Measurements from ENCODE around the gene PRMT3. TPM values are rescaled to one million over a fixed set of nuclear protein-coding genes. Genes with fewer than 3 reads are reported as not detected.

The PRMT3 gene
- total and polyA plus RNA-seq, 2 of the 4 experiments (the other 2 are of a cell fraction), result 8.8 to 11.3 TPM

DNA sequence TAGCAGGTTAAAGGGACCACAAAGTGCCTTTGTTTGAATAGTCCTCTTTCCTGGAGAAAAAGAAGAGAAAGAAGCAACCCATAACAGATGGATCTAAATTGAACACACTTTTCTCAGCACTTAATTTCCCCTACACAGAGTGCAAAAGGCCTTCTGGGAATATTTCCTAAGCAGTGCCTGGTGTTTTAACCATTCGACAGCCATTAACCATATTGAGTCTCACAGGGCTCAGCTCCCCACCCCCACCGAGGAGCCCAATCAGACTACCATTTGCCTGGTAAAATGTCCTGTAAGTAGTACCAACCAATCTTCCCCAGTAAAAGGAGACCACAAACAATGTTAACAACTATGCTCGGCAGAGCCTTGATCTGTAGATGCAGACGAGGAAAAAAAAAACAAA is 171.2 kb downstream of the PRMT3 start:
- no peaks in the 10 kb centered on the region for H3K4me1 ChIP-seq (ENCODE audit: control insufficient read depth, insufficient read depth, low read length)
- no peak overlapping the region for H4K91ac ChIP-seq (ENCODE audit: insufficient read depth, low read depth, low read length)
- H4K20me1 ChIP-seq (ENCODE audit: insufficient read depth, low read length), result no peaks in the 10 kb centered on the region
- TF ChIP-seq RAD21 (IDR thresholded peaks at IDR 0.05; ENCODE audit: low read length), result no peak
- TF ChIP-seq, protein P1, sequence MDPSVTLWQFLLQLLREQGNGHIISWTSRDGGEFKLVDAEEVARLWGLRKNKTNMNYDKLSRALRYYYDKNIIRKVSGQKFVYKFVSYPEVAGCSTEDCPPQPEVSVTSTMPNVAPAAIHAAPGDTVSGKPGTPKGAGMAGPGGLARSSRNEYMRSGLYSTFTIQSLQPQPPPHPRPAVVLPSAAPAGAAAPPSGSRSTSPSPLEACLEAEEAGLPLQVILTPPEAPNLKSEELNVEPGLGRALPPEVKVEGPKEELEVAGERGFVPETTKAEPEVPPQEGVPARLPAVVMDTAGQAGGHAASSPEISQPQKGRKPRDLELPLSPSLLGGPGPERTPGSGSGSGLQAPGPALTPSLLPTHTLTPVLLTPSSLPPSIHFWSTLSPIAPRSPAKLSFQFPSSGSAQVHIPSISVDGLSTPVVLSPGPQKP (IDR thresholded peaks at IDR 0.05; ENCODE audit: borderline replicate concordance, low read depth, low read length), result no peak
- TF ChIP-seq, protein P2, sequence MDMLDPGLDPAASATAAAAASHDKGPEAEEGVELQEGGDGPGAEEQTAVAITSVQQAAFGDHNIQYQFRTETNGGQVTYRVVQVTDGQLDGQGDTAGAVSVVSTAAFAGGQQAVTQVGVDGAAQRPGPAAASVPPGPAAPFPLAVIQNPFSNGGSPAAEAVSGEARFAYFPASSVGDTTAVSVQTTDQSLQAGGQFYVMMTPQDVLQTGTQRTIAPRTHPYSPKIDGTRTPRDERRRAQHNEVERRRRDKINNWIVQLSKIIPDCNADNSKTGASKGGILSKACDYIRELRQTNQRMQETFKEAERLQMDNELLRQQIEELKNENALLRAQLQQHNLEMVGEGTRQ (IDR thresholded peaks at IDR 0.05; ENCODE audit: low read depth, low read length), result no peak
- TF ChIP-seq, protein P3, sequence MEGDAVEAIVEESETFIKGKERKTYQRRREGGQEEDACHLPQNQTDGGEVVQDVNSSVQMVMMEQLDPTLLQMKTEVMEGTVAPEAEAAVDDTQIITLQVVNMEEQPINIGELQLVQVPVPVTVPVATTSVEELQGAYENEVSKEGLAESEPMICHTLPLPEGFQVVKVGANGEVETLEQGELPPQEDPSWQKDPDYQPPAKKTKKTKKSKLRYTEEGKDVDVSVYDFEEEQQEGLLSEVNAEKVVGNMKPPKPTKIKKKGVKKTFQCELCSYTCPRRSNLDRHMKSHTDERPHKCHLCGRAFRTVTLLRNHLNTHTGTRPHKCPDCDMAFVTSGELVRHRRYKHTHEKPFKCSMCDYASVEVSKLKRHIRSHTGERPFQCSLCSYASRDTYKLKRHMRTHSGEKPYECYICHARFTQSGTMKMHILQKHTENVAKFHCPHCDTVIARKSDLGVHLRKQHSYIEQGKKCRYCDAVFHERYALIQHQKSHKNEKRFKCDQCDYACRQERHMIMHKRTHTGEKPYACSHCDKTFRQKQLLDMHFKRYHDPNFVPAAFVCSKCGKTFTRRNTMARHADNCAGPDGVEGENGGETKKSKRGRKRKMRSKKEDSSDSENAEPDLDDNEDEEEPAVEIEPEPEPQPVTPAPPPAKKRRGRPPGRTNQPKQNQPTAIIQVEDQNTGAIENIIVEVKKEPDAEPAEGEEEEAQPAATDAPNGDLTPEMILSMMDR (conservative IDR thresholded peaks at IDR 0.05; ENCODE audit: low read depth, low read length), result no peak
- TF ChIP-seq MAZ (IDR thresholded peaks at IDR 0.05; ENCODE audit: borderline replicate concordance, low read depth, low read length), result no peak
- TF ChIP-seq NFE2L2 (IDR thresholded peaks at IDR 0.05; ENCODE audit: low read depth, low read length), result no peak
- no peak for TF ChIP-seq MXI1 (IDR thresholded peaks at IDR 0.05; ENCODE audit: borderline replicate concordance, low read depth, low read length)
- no peak for TF ChIP-seq POLR2A (IDR thresholded peaks at IDR 0.05; ENCODE audit: low read depth, low read length)
- TF ChIP-seq CEBPB (IDR thresholded peaks at IDR 0.05; ENCODE audit: low read depth, low read length), result no peak
- TF ChIP-seq RFX5 (IDR thresholded peaks at IDR 0.05; ENCODE audit: low read depth, low read length), result no peak
- no peak for TF ChIP-seq BHLHE40 (IDR thresholded peaks at IDR 0.05; ENCODE audit: low read depth, low read length)
- TF ChIP-seq RCOR1 (IDR thresholded peaks at IDR 0.05; ENCODE audit: insufficient replicate concordance, low read length), result no peak
- no peak for TF ChIP-seq SMC3 (IDR thresholded peaks at IDR 0.05; ENCODE audit: low read depth, low read length)
- TF ChIP-seq CHD1 (IDR thresholded peaks at IDR 0.05; ENCODE audit: low read depth, low read length), result no peak
- TF ChIP-seq MAFK (IDR thresholded peaks at IDR 0.05; ENCODE audit: low read depth, low read length), result no peak
- no peak for TF ChIP-seq FOS (IDR thresholded peaks at IDR 0.05; ENCODE audit: low read depth, low read length)
- H2BK5ac ChIP-seq (ENCODE audit: low read depth, low read length, poor library complexity, severe bottlenecking), result no peak overlapping the region
- H3K9me3 ChIP-seq (ENCODE audit: control insufficient read depth, insufficient read depth, low read length), result no peaks in the 10 kb centered on the region
- H3K79me1 ChIP-seq (ENCODE audit: low read depth in 1 of 2, low read length in 2 of 2), result no peaks in the 10 kb centered on the region
- H4K5ac ChIP-seq (ENCODE audit: low read depth, low read length), result no peak overlapping the region
- no peak for DNase-seq
- no peaks in the 10 kb centered on the region for H3K36me3 ChIP-seq (ENCODE audit: control insufficient read depth, insufficient read depth, low read length)
- no peak overlapping the region for H3K27ac ChIP-seq (ENCODE audit: insufficient read depth, low read length)
- no TSS peak for BruUV-seq (replicated peaks)
- WGBS, 2 experiments (ENCODE audit: extremely low coverage in 2 of 2, insufficient read length in 1 of 2), result no CpG with 5 or more reads among the region's 4 CpGs
- H4K8ac ChIP-seq (ENCODE audit: low read depth in 2 of 2, low read length in 2 of 2), result no peak overlapping the region
- no peak overlapping the region for H2AK9ac ChIP-seq (replicated peaks; ENCODE audit: low read depth, low read length, poor library complexity)
- in situ Hi-C loops (cut with MboI; ENCODE audit: low sequenced_read_pairs) (no loop called here), dilution Hi-C loops (cut with HindIII; ENCODE audit: low sequenced_read_pairs, unreplicated experiment) (no loop called here), intact Hi-C loops (cut with micrococcal nuclease) (no loop called here)
- no peak overlapping the region for H2AFZ ChIP-seq (replicated peaks; ENCODE audit: low read length, poor library complexity)
- no peak overlapping the region for H3K4me2 ChIP-seq (ENCODE audit: low read depth, low read length)
- no peak overlapping the region for H2BK20ac ChIP-seq (ENCODE audit: low read depth, low read length)
- no peak for ATAC-seq (ENCODE audit: low read depth)
- no peak overlapping the region for H3K56ac ChIP-seq (ENCODE audit: extremely low read depth, insufficient read depth, low read length)
- no peak overlapping the region for H3K4ac ChIP-seq (ENCODE audit: low read depth, low read length)
- no peak overlapping the region for H2BK120ac ChIP-seq (ENCODE audit: low read depth, low read length)
- no peak overlapping the region for H3K9ac ChIP-seq (ENCODE audit: low read depth, low read length)
- H2AK5ac ChIP-seq (ENCODE audit: low read depth, low read length), result no peak overlapping the region
- no peak overlapping the region for H3K18ac ChIP-seq (ENCODE audit: low read depth, low read length)
- H3K27me3 ChIP-seq (ENCODE audit: control insufficient read depth, insufficient read depth, low read length), result no peaks in the 10 kb centered on the region
- ChIA-PET POLR2A (ENCODE audit: unreplicated experiment) (no interaction called here), CTCF (no interaction called here)
- H3K14ac ChIP-seq (replicated peaks; ENCODE audit: low read depth, low read length), result no peak overlapping the region
- H2BK15ac ChIP-seq (ENCODE audit: low read depth, low read length), result no peak overlapping the region
- H3K9me1 ChIP-seq (ENCODE audit: insufficient read depth, low read length), result no peaks in the 10 kb centered on the region
- no peak overlapping the region for H3K4me3 ChIP-seq (ENCODE audit: insufficient read depth, low read depth, low read length)
- no peak overlapping the region for H3K23ac ChIP-seq (ENCODE audit: low read depth, low read length)
